HepG2 (cell line): ENCODE data around the gene SRPK3. TPM values are rescaled to one million over a fixed set of nuclear protein-coding genes. Genes with fewer than 3 reads are reported as not detected.

Source experiments
- ATAC-seq: fragments of 200-7000 bp; cut with Tn5 transposase; 3 replicates; pipeline ENCODE4 v1.9.1; 2020; ENCODE audit warnings: mild to moderate bottlenecking, moderate library complexity
- BruUV-seq: library from RNA; stranded (reverse); fragments of 400-500 nt; replicated peaks from 2 replicates; lab custom pipeline; 2021; lab: Mats Ljungman, UMichigan
- CTCF ChIA-PET: fragments of 300-600 bp; formaldehyde crosslinking; extraction: SDS; loops from one replicate; lab custom pipeline; 2021; ENCODE audit warnings: low total read pairs, inconsistent platforms, low intra/inter-chr PET ratio; lab: Yijun Ruan, JAX
- POLR2A ChIA-PET: fragments of 350-600 bp; sonication (Branson Sonifier 250); formaldehyde crosslinking; loops from one replicate; lab custom pipeline; 2020; ENCODE audit warnings: antibody characterized with exemption, inconsistent platforms; lab: Yijun Ruan, JAX
- DNase-seq: peaks from one replicate; pipeline ENCODE4 v3.0.0-alpha.2; 2015; ENCODE audit warnings: low spot score
- FAIRE-seq: peaks from 3 replicates; lab custom pipeline; 2011; peaks lifted over from hg19 to GRCh38; lab: Jason Lieb, UNC
- H2AFZ ChIP-seq: one replicate; pipeline ENCODE4 v1.6.1; 2011; ENCODE audit warnings: low read length, inconsistent platforms
- H3K27ac ChIP-seq: fragments of 300-600 bp; 3 replicates; pipeline ENCODE4 v1.8.0; 2011; ENCODE audit warnings: mixed run types, mild to moderate bottlenecking, mixed read lengths, low read length, inconsistent platforms; ENCODE audit not compliant: insufficient read depth; ENCODE audit errors: extremely low read length
- H3K27me3 ChIP-seq, 2 experiments: fragments of 200-600 bp in 1 of 2; 2 replicates in 1 of 2; 3 replicates in 1 of 2; pipeline versions ENCODE4 v1.6.0 to v1.8.0; 2011; ENCODE audit warnings: low read length in 2 of 2, mild to moderate bottlenecking in 2 of 2, moderate library complexity in 2 of 2, inconsistent platforms in 1 of 2; ENCODE audit not compliant: insufficient read depth in 2 of 2, control insufficient read depth in 1 of 2
- H3K36me3 ChIP-seq, 2 experiments: fragments of 200-600 bp in 1 of 2; replicated peaks in 1 of 2; 2 replicates in 1 of 2; 3 replicates in 1 of 2; pipeline versions ENCODE4 v1.5.1 to v1.8.0; 2011; ENCODE audit warnings: low read length in 2 of 2, inconsistent platforms in 1 of 2; ENCODE audit not compliant: insufficient read depth in 2 of 2, control insufficient read depth in 1 of 2
- H3K4me1 ChIP-seq: 2 replicates; pipeline ENCODE4 v1.5.1; 2012; ENCODE audit warnings: low read length, inconsistent platforms; ENCODE audit not compliant: insufficient read depth
- H3K4me2 ChIP-seq: 2 replicates; pipeline ENCODE4 v1.6.0; 2011; ENCODE audit warnings: low read depth, low read length, inconsistent platforms
- H3K4me3 ChIP-seq, 3 experiments: fragments of 200-600 bp in 1 of 3; sonication (generic), shearing (Covaris generic) in 1 of 3; replicated peaks in 1 of 3; 2 replicates each; pipeline ENCODE4 v1.5.1; 2011 to 2016; ENCODE audit warnings: low read length in 3 of 3, inconsistent platforms in 2 of 3, low read depth in 2 of 3, mild to moderate bottlenecking in 2 of 3, control low read depth in 1 of 3, mixed read lengths in 1 of 3; ENCODE audit not compliant: insufficient read depth in 1 of 3
- H3K79me2 ChIP-seq: one replicate; pipeline ENCODE4 v1.6.1; 2011; ENCODE audit warnings: low read length, inconsistent platforms; ENCODE audit not compliant: insufficient read depth
- H3K9ac ChIP-seq: 2 replicates; pipeline ENCODE4 v1.6.0; 2011; ENCODE audit warnings: mild to moderate bottlenecking, low read depth, low read length, inconsistent platforms; ENCODE audit not compliant: insufficient read depth
- H3K9me3 ChIP-seq: 2 replicates; pipeline ENCODE4 v1.5.1; 2012; ENCODE audit warnings: mild to moderate bottlenecking, low read length
- H4K20me1 ChIP-seq: 2 replicates; pipeline ENCODE4 v1.6.0; 2011; ENCODE audit warnings: inconsistent platforms, mild to moderate bottlenecking, low read length, moderate library complexity; ENCODE audit not compliant: insufficient read depth
- AHDC1 ChIP-seq: sonication (generic); formaldehyde crosslinking; IDR thresholded peaks from 2 replicates; pipeline ENCODE4 v1.5.1; 2020; ENCODE audit warnings: mild to moderate bottlenecking, missing genetic modification reagents, borderline replicate concordance
- ERF ChIP-seq: IDR thresholded peaks from 2 replicates; pipeline ENCODE4 v1.6.1; 2018; ENCODE audit warnings: missing biosample characterization, missing genetic modification reagents
- FUBP1 ChIP-seq: sonication (generic); formaldehyde crosslinking; IDR thresholded peaks from 2 replicates; pipeline ENCODE4 v1.5.1; 2020; ENCODE audit warnings: missing genetic modification reagents, mild to moderate bottlenecking, borderline replicate concordance
- HNRNPH1 ChIP-seq: fragments of 200-400 bp; formaldehyde crosslinking; optimal IDR thresholded peaks from 2 replicates; pipeline ENCODE3; 2017; ENCODE audit warnings: mild to moderate bottlenecking, low read depth, low read length
- RFX1 ChIP-seq: fragments of 450-650 bp; IDR thresholded peaks from 2 replicates; pipeline ENCODE4 v1.6.1; 2017
- TBL1XR1 ChIP-seq: fragments of 150-350 bp; IDR thresholded peaks from 2 replicates; pipeline ENCODE4 v1.6.1; 2014; ENCODE audit warnings: borderline replicate concordance, low read length; ENCODE audit not compliant: partially characterized antibody
- WIZ ChIP-seq: sonication (generic); formaldehyde crosslinking; IDR thresholded peaks from 2 replicates; pipeline ENCODE4 v1.5.1; 2020; ENCODE audit warnings: mild to moderate bottlenecking, missing genetic modification reagents
- YY1 ChIP-seq: IDR thresholded peaks from 2 replicates; pipeline ENCODE4 v1.6.1; 2011; ENCODE audit warnings: low read length, low read depth, moderate library complexity, mild to moderate bottlenecking; ENCODE audit not compliant: insufficient read depth, insufficient replicate concordance
- ZBTB25 ChIP-seq: IDR thresholded peaks from 2 replicates; pipeline ENCODE4 v1.6.1; 2018; ENCODE audit warnings: missing genetic modification reagents
- ZNF383 ChIP-seq: sonication (generic); formaldehyde crosslinking; IDR thresholded peaks from 2 replicates; pipeline ENCODE4 v1.4.0; 2020; ENCODE audit warnings: missing genetic modification reagents, mild to moderate bottlenecking, borderline replicate concordance
- ZNF512 ChIP-seq: sonication (generic); formaldehyde crosslinking; IDR thresholded peaks from 2 replicates; pipeline ENCODE4 v1.4.0; 2020; ENCODE audit warnings: mild to moderate bottlenecking, missing genetic modification reagents
- ZNF703 ChIP-seq: sonication (generic); formaldehyde crosslinking; IDR thresholded peaks from 2 replicates; pipeline ENCODE4 v1.5.1; 2020; ENCODE audit warnings: missing genetic modification reagents, mild to moderate bottlenecking, moderate library complexity, borderline replicate concordance
- ZNF724P ChIP-seq: sonication (generic); formaldehyde crosslinking; IDR thresholded peaks from 2 replicates; pipeline ENCODE4 v1.8.0; 2022; ENCODE audit warnings: missing genetic modification reagents, borderline replicate concordance
- WGBS: methylation state at CpG from one replicate; pipeline ENCODE4 v1.1.6; 2017; ENCODE audit warnings: low lambda C conversion rate; 5-methylcytosine and 5-hydroxymethylcytosine counted together
- in situ Hi-C: cut with HindIII; loops from 2 replicates; pipeline ENCODE4 v1.10.0; 2017; ENCODE audit warnings: low pct_unique_long_range_greater_than_20kb; ENCODE audit not compliant: extremely low pct_ligation_motif_present
- intact Hi-C: fragments of 100-400 bp; cut with micrococcal nuclease; formaldehyde crosslinking; loops from one replicate; pipeline ENCODE4 v1.10.0; 2022; ENCODE audit not compliant: unreplicated experiment
- polyA plus RNA-seq, 8 experiments: library from polyadenylated mRNA; depleted of rRNA in 3 of 8; stranded (reverse) in 7 of 8; unstranded in 1 of 8; fragments of >200 nt; fragmentation: Illumina TruSeq in 4 of 8; extraction: Trizol in 4 of 8; gene quantifications; 2 replicates each; pipeline versions ENCODE4 v1.2.1 to v1.2.3, GENCODE V29; 2011 to 2016; ENCODE audit warnings: low read depth in 4 of 8, missing spikeins in 1 of 8, mixed read lengths in 1 of 8; ENCODE audit not compliant: insufficient read depth in 1 of 8
- total RNA-seq, 5 experiments: library from RNA; depleted of rRNA; stranded (reverse); fragments of >200 nt; fragmentation: Illumina TruSeq; extraction: Trizol; gene quantifications; 2 replicates each; pipeline ENCODE4 v1.2.3, GENCODE V29; 2016; ENCODE audit warnings: low read depth in 1 of 5

SRPK3 gene
- total and polyA plus RNA-seq, 2 of the 13 experiments (the other 11 are each of a cell fraction or from before 2014, with no cell fraction given), result 0.22 to 0.30 TPM

GRCh38 chrX:153824348-153824747 lies 43.5 kb downstream of the SRPK3 start:
- Histone ChIP-seq H3K9ac (no peak overlapping the region), H2AFZ (no peak overlapping the region), H3K9me3 (no peaks in the 10 kb centered on the region), H3K79me2 (no peaks in the 10 kb centered on the region), H3K4me2 (no peak overlapping the region), H3K27ac (no peak overlapping the region), H4K20me1 (no peaks in the 10 kb centered on the region), H3K4me1 (0 out of 2 replicates have a peak, but pooled peaks cover 4% of the 10 kb centered on the region), H3K36me3 (no peaks in the 10 kb centered on the region), H3K27me3 (peaks cover 3 to 41% of the 10 kb centered on the region in 2 experiments; a peak in 4 of 5 replicates), H3K4me3 (no peak overlapping the region)
- ChIA-PET CTCF (no interaction called here), POLR2A (no interaction called here)
- ATAC-seq (no peak), FAIRE-seq (no peak), DNase-seq (no peak)
- no TSS peak for BruUV-seq
- intact Hi-C loops, result no loop called here
- 67% methylated on average over 3 of the region's 10 CpGs for WGBS
- in situ Hi-C loops, result no loop called here
- TF ChIP-seq ZNF703 (no peak), ZNF383 (no peak), TBL1XR1 (no peak), HNRNPH1 (no peak), YY1 (no peak), ERF (CRISPR knock-in tag) (no peak), FUBP1 (no peak), RFX1 (no peak), WIZ (CRISPR knock-in tag) (no peak), ZNF724P (no peak), ZNF512 (CRISPR knock-in tag) (no peak), ZBTB25 (CRISPR knock-in tag) (no peak), AHDC1 (no peak)
